SH-SY5Y (cell line): ENCODE results near the gene RPL18.

Experiments used
- GATA2 ChIP-seq: IDR thresholded peaks from 2 replicates; pipeline ENCODE4 v1.6.1; 2011; ENCODE audit warnings: mild to moderate bottlenecking, low read depth, low read length
- GATA3 ChIP-seq: IDR thresholded peaks from 2 replicates; pipeline ENCODE4 v1.6.1; 2011; ENCODE audit warnings: low read depth, mild to moderate bottlenecking, low read length, moderate library complexity

RPL18 gene

GRCh38 chr19:48568345-48568886 is 50.6 kb downstream of the RPL18 start:
- TF ChIP-seq GATA2 (no peak), GATA3 (no peak)
